GM21576 (cell line): ENCODE measurements around the gene PRKG2.

ENCODE experiments used
- ATAC-seq: cut with Tn5 transposase; IDR thresholded peaks from one replicate; pipeline ENCODE4 v1.9.1; 2021; ENCODE audit warnings: mild to moderate bottlenecking, moderate library complexity; ENCODE audit not compliant: unreplicated experiment

Gene PRKG2

GRCh38 chr4:81042578-81043365 lies 172.2 kb downstream of the PRKG2 start:
- ATAC-seq: no peak

GRCh38 chr4:81040012-81040659 lies 174.9 kb downstream of the PRKG2 start:
- ATAC-seq: no peak

- no peak for ATAC-seq
These were observed 175.6 kb downstream of the PRKG2 start for GRCh38 chr4:81039351-81039972.

- ATAC-seq: no peak
These were observed 176.2 kb downstream of the PRKG2 start for GRCh38 chr4:81038636-81039350.
